ENCODE data around the gene OFD1.

The OFD1 gene

GRCh38 chrX:13780868-13781427, 46.4 kb downstream of the OFD1 start:
- Histone ChIP-seq H3K27ac (ENCODE audit: low read depth, low read length) (no peak overlapping the region), H3K4me3 (ENCODE audit: low read depth in 1 of 2, low read length in 2 of 2) (no peak overlapping the region), H3K27me3 (ENCODE audit: control insufficient read depth in 1 of 2, insufficient read depth in 2 of 2, low read length in 2 of 2) (peaks cover 0 to 8% of the 10 kb centered on the region in 2 donors), H3K4me1 (ENCODE audit: insufficient read depth, low read length) (no peaks in the 10 kb centered on the region), H3K36me3 (ENCODE audit: insufficient read depth, low read length) (no peaks in the 10 kb centered on the region), H3K9me3 (ENCODE audit: low read length) (no peaks in the 10 kb centered on the region), H3K9ac (ENCODE audit: low read length) (no peak overlapping the region)

- peaks cover 4 to 6% of the 10 kb centered on the region in 2 donors for H3K27me3 ChIP-seq (ENCODE audit: control insufficient read depth in 1 of 2, insufficient read depth in 2 of 2, low read length in 2 of 2)
- no peak overlapping the region for H3K4me3 ChIP-seq (ENCODE audit: low read depth in 1 of 2, low read length in 2 of 2)
- peaks cover 6% of the 10 kb centered on the region for H3K4me1 ChIP-seq (ENCODE audit: insufficient read depth, low read length)
- no peak overlapping the region for H3K9ac ChIP-seq (ENCODE audit: low read length)
- no peaks in the 10 kb centered on the region for H3K36me3 ChIP-seq (ENCODE audit: insufficient read depth, low read length)
- no peak overlapping the region for H3K27ac ChIP-seq (ENCODE audit: low read depth, low read length)
- H3K9me3 ChIP-seq (ENCODE audit: low read length): no peaks in the 10 kb centered on the region
Observed at GRCh38 chrX:13786048-13786447, 51.5 kb downstream of the OFD1 start.

GRCh38 chrX:13790206-13791131, 55.9 kb downstream of the OFD1 start:
- Histone ChIP-seq H3K4me1 (ENCODE audit: insufficient read depth, low read length) (peaks cover 15% of the 10 kb centered on the region), H3K9me3 (ENCODE audit: low read length) (no peaks in the 10 kb centered on the region), H3K36me3 (ENCODE audit: insufficient read depth, low read length) (no peaks in the 10 kb centered on the region), H3K27ac (ENCODE audit: low read depth, low read length) (no peak overlapping the region), H3K27me3 (ENCODE audit: control insufficient read depth in 1 of 2, insufficient read depth in 2 of 2, low read length in 2 of 2) (peaks cover 0 to 6% of the 10 kb centered on the region in 2 donors), H3K9ac (ENCODE audit: low read length) (no peak overlapping the region), H3K4me3 (ENCODE audit: low read depth in 1 of 2, low read length in 2 of 2) (no peak overlapping the region)

- peaks cover 0 to 6% of the 10 kb centered on the region in 2 donors for H3K27me3 ChIP-seq (ENCODE audit: control insufficient read depth in 1 of 2, insufficient read depth in 2 of 2, low read length in 2 of 2)
- H3K4me1 ChIP-seq (ENCODE audit: insufficient read depth, low read length): peaks cover 15% of the 10 kb centered on the region
- H3K9me3 ChIP-seq (ENCODE audit: low read length): no peaks in the 10 kb centered on the region
- H3K4me3 ChIP-seq (ENCODE audit: low read depth in 1 of 2, low read length in 2 of 2): no peak overlapping the region
- H3K27ac ChIP-seq (ENCODE audit: low read depth, low read length): no peak overlapping the region
- H3K36me3 ChIP-seq (ENCODE audit: insufficient read depth, low read length): no peaks in the 10 kb centered on the region
- no peak overlapping the region for H3K9ac ChIP-seq (ENCODE audit: low read length)
Observed at GRCh38 chrX:13791145-13791544, 56.6 kb downstream of the OFD1 start.

- peaks cover 15% of the 10 kb centered on the region for H3K4me1 ChIP-seq (ENCODE audit: insufficient read depth, low read length)
- H3K9ac ChIP-seq (ENCODE audit: low read length): no peak overlapping the region
- H3K27ac ChIP-seq (ENCODE audit: low read depth, low read length): no peak overlapping the region
- H3K4me3 ChIP-seq (ENCODE audit: low read depth in 1 of 2, low read length in 2 of 2): no peak overlapping the region
- no peaks in the 10 kb centered on the region for H3K36me3 ChIP-seq (ENCODE audit: insufficient read depth, low read length)
- peaks cover 0 to 6% of the 10 kb centered on the region in 2 donors for H3K27me3 ChIP-seq (ENCODE audit: control insufficient read depth in 1 of 2, insufficient read depth in 2 of 2, low read length in 2 of 2)
- no peaks in the 10 kb centered on the region for H3K9me3 ChIP-seq (ENCODE audit: low read length)
Observed at GRCh38 chrX:13791559-13791958, 57.0 kb downstream of the OFD1 start.

GRCh38 chrX:13793897-13794296, 59.3 kb downstream of the OFD1 start:
- no peak overlapping the region for H3K4me3 ChIP-seq (ENCODE audit: low read depth in 1 of 2, low read length in 2 of 2)
- H3K27ac ChIP-seq (ENCODE audit: low read depth, low read length): no peak overlapping the region
- no peaks in the 10 kb centered on the region for H3K36me3 ChIP-seq (ENCODE audit: insufficient read depth, low read length)
- no peaks in the 10 kb centered on the region for H3K9me3 ChIP-seq (ENCODE audit: low read length)
- H3K27me3 ChIP-seq (ENCODE audit: control insufficient read depth in 1 of 2, insufficient read depth in 2 of 2, low read length in 2 of 2): no peaks in the 10 kb centered on the region
- H3K4me1 ChIP-seq (ENCODE audit: insufficient read depth, low read length): peaks cover 15% of the 10 kb centered on the region
- H3K9ac ChIP-seq (ENCODE audit: low read length): no peak overlapping the region

GRCh38 chrX:13794417-13794816, 59.9 kb downstream of the OFD1 start:
- no peak overlapping the region for H3K27ac ChIP-seq (ENCODE audit: low read depth, low read length)
- H3K36me3 ChIP-seq (ENCODE audit: insufficient read depth, low read length): no peaks in the 10 kb centered on the region
- peaks cover 15% of the 10 kb centered on the region for H3K4me1 ChIP-seq (ENCODE audit: insufficient read depth, low read length)
- no peaks in the 10 kb centered on the region for H3K27me3 ChIP-seq (ENCODE audit: control insufficient read depth in 1 of 2, insufficient read depth in 2 of 2, low read length in 2 of 2)
- H3K9me3 ChIP-seq (ENCODE audit: low read length): no peaks in the 10 kb centered on the region
- H3K9ac ChIP-seq (ENCODE audit: low read length): no peak overlapping the region
- no peak overlapping the region for H3K4me3 ChIP-seq (ENCODE audit: low read depth in 1 of 2, low read length in 2 of 2)

GRCh38 chrX:13797512-13797911, 63.0 kb downstream of the OFD1 start:
- H3K36me3 ChIP-seq (ENCODE audit: insufficient read depth, low read length): no peaks in the 10 kb centered on the region
- H3K4me1 ChIP-seq (ENCODE audit: insufficient read depth, low read length): peaks cover 9% of the 10 kb centered on the region
- H3K27ac ChIP-seq (ENCODE audit: low read depth, low read length): no peak overlapping the region

GRCh38 chrX:13798184-13798583, 63.6 kb downstream of the OFD1 start:
- H3K4me1 ChIP-seq (ENCODE audit: insufficient read depth, low read length): peaks cover 5% of the 10 kb centered on the region
- no peak overlapping the region for H3K4me3 ChIP-seq (ENCODE audit: low read depth in 1 of 2, low read length in 2 of 2)
- H3K27me3 ChIP-seq (ENCODE audit: control insufficient read depth in 1 of 2, insufficient read depth in 2 of 2, low read length in 2 of 2): no peaks in the 10 kb centered on the region
- no peak overlapping the region for H3K9ac ChIP-seq (ENCODE audit: low read length)
- H3K36me3 ChIP-seq (ENCODE audit: insufficient read depth, low read length): no peaks in the 10 kb centered on the region
- H3K9me3 ChIP-seq (ENCODE audit: low read length): no peaks in the 10 kb centered on the region
- H3K27ac ChIP-seq (ENCODE audit: low read depth, low read length): no peak overlapping the region

More at GRCh38 chrX:13797512-13797911, 63.0 kb downstream of the OFD1 start:
- Histone ChIP-seq H3K27me3 (ENCODE audit: control insufficient read depth in 1 of 2, insufficient read depth in 2 of 2, low read length in 2 of 2) (no peaks in the 10 kb centered on the region), H3K9me3 (ENCODE audit: low read length) (no peaks in the 10 kb centered on the region), H3K9ac (ENCODE audit: low read length) (no peak overlapping the region), H3K4me3 (ENCODE audit: low read depth in 1 of 2, low read length in 2 of 2) (no peak overlapping the region)

- Histone ChIP-seq H3K9ac (ENCODE audit: low read length) (no peak overlapping the region), H3K4me3 (ENCODE audit: low read depth in 1 of 2, low read length in 2 of 2) (no peak overlapping the region), H3K27me3 (ENCODE audit: control insufficient read depth in 1 of 2, insufficient read depth in 2 of 2, low read length in 2 of 2) (no peaks in the 10 kb centered on the region), H3K9me3 (ENCODE audit: low read length) (no peaks in the 10 kb centered on the region), H3K4me1 (ENCODE audit: insufficient read depth, low read length) (no peaks in the 10 kb centered on the region), H3K36me3 (ENCODE audit: insufficient read depth, low read length) (no peaks in the 10 kb centered on the region), H3K27ac (ENCODE audit: low read depth, low read length) (no peak overlapping the region)
Observed at GRCh38 chrX:13803116-13803515, 68.6 kb downstream of the OFD1 start.

- no peaks in the 10 kb centered on the region for H3K27me3 ChIP-seq (ENCODE audit: control insufficient read depth in 1 of 2, insufficient read depth in 2 of 2, low read length in 2 of 2)
- H3K9ac ChIP-seq (ENCODE audit: low read length): no peak overlapping the region
- no peaks in the 10 kb centered on the region for H3K36me3 ChIP-seq (ENCODE audit: insufficient read depth, low read length)
- H3K4me3 ChIP-seq (ENCODE audit: low read depth in 1 of 2, low read length in 2 of 2): no peak overlapping the region
- no peaks in the 10 kb centered on the region for H3K9me3 ChIP-seq (ENCODE audit: low read length)
- no peak overlapping the region for H3K27ac ChIP-seq (ENCODE audit: low read depth, low read length)
- H3K4me1 ChIP-seq (ENCODE audit: insufficient read depth, low read length): no peaks in the 10 kb centered on the region
Observed at GRCh38 chrX:13805241-13805640, 70.7 kb downstream of the OFD1 start.
